IMR-90 (cell line): ENCODE results near the gene ABHD5.

ENCODE experiments used
- BHLHE40 ChIP-seq: fragments of 150-350 bp; IDR thresholded peaks from 2 replicates; pipeline ENCODE4 v1.6.1; 2016; ENCODE audit warnings: mild to moderate bottlenecking, low read depth, low read length
- CHD1 ChIP-seq: IDR thresholded peaks from 2 replicates; pipeline ENCODE4 v1.6.1; 2012; ENCODE audit warnings: low read depth, low read length, improper control_type of control experiment
- ELK1 ChIP-seq: fragments of 150-350 bp; IDR thresholded peaks from 2 replicates; pipeline ENCODE4 v1.6.1; 2016; ENCODE audit warnings: low read depth, mild to moderate bottlenecking, low read length, moderate library complexity, borderline replicate concordance
- MAFK ChIP-seq: IDR thresholded peaks from 2 replicates; pipeline ENCODE4 v1.6.1; 2012; ENCODE audit warnings: low read depth, low read length, improper control_type of control experiment
- MAZ ChIP-seq: IDR thresholded peaks from 2 replicates; pipeline ENCODE4 v1.6.1; 2012; ENCODE audit warnings: low read depth, mild to moderate bottlenecking, low read length, improper control_type of control experiment, moderate library complexity, borderline replicate concordance
- MXI1 ChIP-seq: IDR thresholded peaks from 2 replicates; pipeline ENCODE4 v1.6.1; 2012; ENCODE audit warnings: low read depth, mild to moderate bottlenecking, low read length, moderate library complexity, borderline replicate concordance
- POLR2A ChIP-seq: IDR thresholded peaks from 2 replicates; pipeline ENCODE4 v1.6.1; 2012; ENCODE audit warnings: mild to moderate bottlenecking, low read depth, low read length
- RAD21 ChIP-seq: IDR thresholded peaks from 2 replicates; pipeline ENCODE4 v1.6.1; 2012; ENCODE audit warnings: low read length, improper control_type of control experiment
- RCOR1 ChIP-seq: IDR thresholded peaks from 2 replicates; pipeline ENCODE4 v1.6.1; 2012; ENCODE audit warnings: mild to moderate bottlenecking, low read length, improper control_type of control experiment; ENCODE audit not compliant: insufficient replicate concordance
- RFX5 ChIP-seq: IDR thresholded peaks from 2 replicates; pipeline ENCODE4 v1.8.0; 2012; ENCODE audit warnings: low read depth, mild to moderate bottlenecking, low read length, moderate library complexity
- SMC3 ChIP-seq: fragments of 150-350 bp; IDR thresholded peaks from 2 replicates; pipeline ENCODE4 v1.6.1; 2016; ENCODE audit warnings: low read depth, mild to moderate bottlenecking, antibody characterized with exemption, low read length, moderate library complexity
- USF2 ChIP-seq: fragments of 150-350 bp; IDR thresholded peaks from 2 replicates; pipeline ENCODE4 v1.6.1; 2017; ENCODE audit warnings: mild to moderate bottlenecking, antibody characterized with exemption, low read length, low read depth
- TF ChIP-seq, protein P1 (sequence below): conservative IDR thresholded peaks from 2 replicates; pipeline ENCODE4 v1.5.1; 2012; ENCODE audit warnings: mild to moderate bottlenecking, low read depth, low read length, improper control_type of control experiment

- TF ChIP-seq, protein P1, sequence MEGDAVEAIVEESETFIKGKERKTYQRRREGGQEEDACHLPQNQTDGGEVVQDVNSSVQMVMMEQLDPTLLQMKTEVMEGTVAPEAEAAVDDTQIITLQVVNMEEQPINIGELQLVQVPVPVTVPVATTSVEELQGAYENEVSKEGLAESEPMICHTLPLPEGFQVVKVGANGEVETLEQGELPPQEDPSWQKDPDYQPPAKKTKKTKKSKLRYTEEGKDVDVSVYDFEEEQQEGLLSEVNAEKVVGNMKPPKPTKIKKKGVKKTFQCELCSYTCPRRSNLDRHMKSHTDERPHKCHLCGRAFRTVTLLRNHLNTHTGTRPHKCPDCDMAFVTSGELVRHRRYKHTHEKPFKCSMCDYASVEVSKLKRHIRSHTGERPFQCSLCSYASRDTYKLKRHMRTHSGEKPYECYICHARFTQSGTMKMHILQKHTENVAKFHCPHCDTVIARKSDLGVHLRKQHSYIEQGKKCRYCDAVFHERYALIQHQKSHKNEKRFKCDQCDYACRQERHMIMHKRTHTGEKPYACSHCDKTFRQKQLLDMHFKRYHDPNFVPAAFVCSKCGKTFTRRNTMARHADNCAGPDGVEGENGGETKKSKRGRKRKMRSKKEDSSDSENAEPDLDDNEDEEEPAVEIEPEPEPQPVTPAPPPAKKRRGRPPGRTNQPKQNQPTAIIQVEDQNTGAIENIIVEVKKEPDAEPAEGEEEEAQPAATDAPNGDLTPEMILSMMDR, result peak; percentile 33
- TF ChIP-seq POLR2A (no peak), CHD1 (no peak), MAFK (no peak), BHLHE40 (no peak), SMC3 (peak; percentile 39), RFX5 (no peak), RCOR1 (no peak), USF2 (peak; percentile 86), ELK1 (no peak), RAD21 (peak; percentile 42), MXI1 (no peak), MAZ (no peak)
These were observed 52.2 kb downstream of the ABHD5 start for GRCh38 chr3:43742920-43743319.
